K562 (cell line): ENCODE data around the gene AGPAT3. TPM values are rescaled to one million over a fixed set of nuclear protein-coding genes. Genes with fewer than 3 reads are reported as not detected.

Experiments
- ATAC-seq: fragments of 200-7000 bp; cut with Tn5 transposase; 3 replicates; pipeline ENCODE4 v1.9.1; 2020; ENCODE audit warnings: moderate library complexity
- BruUV-seq: library from RNA; stranded (reverse); fragments of 400-500 nt; replicated peaks from 2 replicates; lab custom pipeline; 2021; lab: Mats Ljungman, UMichigan
- CTCF ChIA-PET: fragments of 300-600 bp; formaldehyde crosslinking; extraction: SDS; loops from one replicate; lab custom pipeline; 2021; ENCODE audit warnings: low intra/inter-chr PET ratio; lab: Yijun Ruan, JAX
- POLR2A ChIA-PET: fragments of 300-600, 350-650 bp; sonication (Branson Sonifier 250); formaldehyde crosslinking; extraction: SDS; loops from one replicate; lab custom pipeline; 2021; ENCODE audit warnings: antibody characterized with exemption, inconsistent platforms; lab: Yijun Ruan, JAX
- DNase-seq, 4 experiments: peaks; one replicate each; pipeline versions ENCODE4 v3.0.0 to v3.0.0-alpha.2; 2011 to 2018; ENCODE audit warnings: low spot score in 3 of 4, mixed read lengths in 3 of 4; ENCODE audit errors: extremely low read depth in 1 of 4
- FAIRE-seq: peaks from 2 replicates; lab custom pipeline; 2011; peaks lifted over from hg19 to GRCh38; lab: Jason Lieb, UNC
- H2AFZ ChIP-seq: 2 replicates; pipeline ENCODE4 v1.6.0; 2011; ENCODE audit warnings: low read depth, low read length, control low read depth, inconsistent platforms
- H3K27ac ChIP-seq: fragments of 200-600 bp; 3 replicates; pipeline ENCODE4 v1.8.0; 2011; ENCODE audit warnings: low read depth, mild to moderate bottlenecking, control low read depth, inconsistent platforms, low read length, moderate library complexity, mixed read lengths; ENCODE audit errors: extremely low read depth
- H3K27me3 ChIP-seq, 2 experiments: fragments of 300-600 bp in 1 of 2; 2 replicates in 1 of 2; 3 replicates in 1 of 2; pipeline versions ENCODE4 v1.6.0 to v1.8.0; 2011; ENCODE audit warnings: inconsistent platforms in 2 of 2, low read length in 2 of 2, mild to moderate bottlenecking in 1 of 2, mixed read lengths in 1 of 2, moderate library complexity in 1 of 2; ENCODE audit not compliant: control insufficient read depth in 2 of 2, insufficient read depth in 2 of 2
- H3K36me3 ChIP-seq: fragments of 300-600 bp; 3 replicates; pipeline ENCODE4 v1.8.0; 2011; ENCODE audit warnings: mild to moderate bottlenecking, low read length, inconsistent platforms; ENCODE audit not compliant: control insufficient read depth, insufficient read depth
- H3K4me1 ChIP-seq, 2 experiments: fragments of 200-600 bp in 1 of 2; replicated peaks in 1 of 2; 2 replicates in 1 of 2; 3 replicates in 1 of 2; pipeline versions ENCODE4 v1.5.1 to v1.8.0; 2011; ENCODE audit warnings: inconsistent platforms in 2 of 2, low read length in 2 of 2, mild to moderate bottlenecking in 1 of 2, mixed read lengths in 1 of 2, moderate library complexity in 1 of 2; ENCODE audit not compliant: control insufficient read depth in 2 of 2, insufficient read depth in 2 of 2
- H3K4me2 ChIP-seq: 2 replicates; pipeline ENCODE4 v1.6.1; 2011; ENCODE audit warnings: low read length, control low read depth, inconsistent platforms, mixed read lengths; ENCODE audit not compliant: insufficient read depth
- H3K4me3 ChIP-seq: fragments of 200-600 bp; sonication (generic), shearing (Covaris generic); 2 replicates; pipeline ENCODE4 v1.5.1; 2016; ENCODE audit warnings: control low read depth, inconsistent platforms
- H3K79me2 ChIP-seq: fragments of 200-600 bp; 3 replicates; pipeline ENCODE4 v1.8.0; 2011; ENCODE audit warnings: low read length, inconsistent platforms; ENCODE audit not compliant: control insufficient read depth, insufficient read depth
- H3K9ac ChIP-seq, 2 experiments: 2 replicates each; pipeline versions ENCODE4 v1.6.0 to v1.6.1; 2011; ENCODE audit warnings: low read depth in 2 of 2, low read length in 2 of 2, control low read depth in 1 of 2, inconsistent platforms in 1 of 2, mild to moderate bottlenecking in 1 of 2, mixed read lengths in 1 of 2; ENCODE audit not compliant: insufficient read depth in 1 of 2
- H3K9me1 ChIP-seq: one replicate; pipeline ENCODE4 v1.6.0; 2011; ENCODE audit warnings: inconsistent platforms, mild to moderate bottlenecking, low read length, moderate library complexity; ENCODE audit not compliant: control insufficient read depth, insufficient read depth
- H3K9me3 ChIP-seq: replicated peaks from 2 replicates; pipeline ENCODE4 v1.5.1; 2011; ENCODE audit warnings: low read depth, low read length, inconsistent platforms; ENCODE audit not compliant: control insufficient read depth, insufficient read depth
- H4K20me1 ChIP-seq: replicated peaks from 2 replicates; pipeline ENCODE4 v1.6.1; 2011; ENCODE audit warnings: low read length, inconsistent platforms, mixed read lengths; ENCODE audit not compliant: control insufficient read depth, insufficient read depth
- CBX8 ChIP-seq: fragments of 200-600 bp; sonication (generic); IDR thresholded peaks from 2 replicates; pipeline ENCODE4 v1.6.1; 2012; ENCODE audit warnings: borderline replicate concordance, mixed run types, low read depth, mild to moderate bottlenecking, moderate library complexity, mixed read lengths, low read length, control low read depth, inconsistent platforms; ENCODE audit not compliant: poor library complexity, severe bottlenecking; ENCODE audit errors: extremely low read depth
- CREB3 ChIP-seq: fragments of 450-650 bp; conservative IDR thresholded peaks from 2 replicates; pipeline ENCODE4 v1.6.1; 2016; ENCODE audit warnings: missing genetic modification characterization, low read depth, mild to moderate bottlenecking, missing compliant biosample characterization, moderate library complexity
- CTCF ChIP-seq, 3 experiments: IDR thresholded peaks in 2 of 3; conservative IDR thresholded peaks in 1 of 3; 2 replicates each; pipeline ENCODE4 v1.5.1; 2011 to 2012; ENCODE audit warnings: low read length in 3 of 3, mild to moderate bottlenecking in 3 of 3, control low read depth in 2 of 3, improper control_type of control experiment in 1 of 3, inconsistent platforms in 1 of 3, low read depth in 1 of 3, mixed read lengths in 1 of 3, moderate library complexity in 1 of 3; ENCODE audit not compliant: insufficient read depth in 2 of 3
- DDX20 ChIP-seq: fragments of 450-650 bp; IDR thresholded peaks from 2 replicates; pipeline ENCODE4 v1.6.1; 2016; ENCODE audit warnings: missing genetic modification characterization, low read depth, mild to moderate bottlenecking, missing compliant biosample characterization, moderate library complexity
- DIDO1 ChIP-seq: fragments of 450-650 bp; IDR thresholded peaks from 2 replicates; pipeline ENCODE4 v1.6.1; 2016; ENCODE audit warnings: low read depth, missing biosample characterization, missing genetic modification characterization
- DPF2 ChIP-seq: fragments of 450-650 bp; IDR thresholded peaks from 2 replicates; pipeline ENCODE4 v1.6.1; 2016
- ETV5 ChIP-seq: sonication (generic); formaldehyde crosslinking; IDR thresholded peaks from 2 replicates; pipeline ENCODE4 v1.4.0; 2020; ENCODE audit warnings: low read depth, mild to moderate bottlenecking, missing genetic modification reagents
- HMG20B ChIP-seq: fragments of 250-450 bp; sonication (Bioruptor Pico); IDR thresholded peaks from 2 replicates; pipeline ENCODE4 v1.5.0; 2021; ENCODE audit warnings: mild to moderate bottlenecking
- MAFF ChIP-seq: IDR thresholded peaks from 2 replicates; pipeline ENCODE4 v1.6.1; 2012; ENCODE audit warnings: low read length, improper control_type of control experiment
- MAFK ChIP-seq: IDR thresholded peaks from 2 replicates; pipeline ENCODE4 v1.6.1; 2011; ENCODE audit warnings: low read length, improper control_type of control experiment
- MAX ChIP-seq: sonication (generic); formaldehyde crosslinking; IDR thresholded peaks from 2 replicates; pipeline ENCODE4 v1.9.0; 2022; ENCODE audit warnings: mild to moderate bottlenecking, missing genetic modification reagents
- POLR2A ChIP-seq: fragments of 450-650 bp; conservative IDR thresholded peaks from 2 replicates; pipeline ENCODE4 v1.6.1; 2016
- RBM14 ChIP-seq: fragments of 200-400 bp; formaldehyde crosslinking; IDR thresholded peaks from 2 replicates; pipeline ENCODE4 v1.6.1; 2018; ENCODE audit warnings: low read depth, mild to moderate bottlenecking, low read length, moderate library complexity, borderline replicate concordance; ENCODE audit not compliant: insufficient read depth
- ZNF175 ChIP-seq: fragments of 200-800 bp; sonication (Bioruptor generic); IDR thresholded peaks from 2 replicates; pipeline ENCODE4 v1.6.1; 2016; ENCODE audit warnings: low read depth, mild to moderate bottlenecking, missing genetic modification characterization, missing compliant biosample characterization
- ZNF274 ChIP-seq: IDR thresholded peaks from 2 replicates; pipeline ENCODE4 v1.6.1; 2011; ENCODE audit warnings: low read depth, mild to moderate bottlenecking, low read length, moderate library complexity, borderline replicate concordance
- ZNF696 ChIP-seq: fragments of 250-450 bp; sonication (Bioruptor Pico); conservative IDR thresholded peaks from 2 replicates; pipeline ENCODE4 v1.4.0; 2020; ENCODE audit warnings: mild to moderate bottlenecking, moderate library complexity
- ZNF79 ChIP-seq: fragments of 250-450 bp; sonication (Bioruptor Pico); IDR thresholded peaks from 2 replicates; pipeline ENCODE4 v1.4.0; 2020; ENCODE audit warnings: low read depth, mild to moderate bottlenecking, moderate library complexity
- WGBS: fragments of 100-300 bp; shearing (Covaris generic); methylation state at CpG from one replicate; pipeline ENCODE4 v1.1.6; 2016; ENCODE audit warnings: low coverage, mixed read lengths; ENCODE audit not compliant: insufficient coverage; ENCODE audit errors: missing lambda C conversion rate; 5-methylcytosine and 5-hydroxymethylcytosine counted together
- in situ Hi-C: fragments of 300-500 bp; cut with MboI; formaldehyde crosslinking; loops from 4 replicates; pipeline ENCODE4 v1.15.0; 2018; ENCODE audit warnings: inconsistent platforms, mixed read lengths
- intact Hi-C: fragments of 100-400 bp; cut with micrococcal nuclease; formaldehyde crosslinking; loops from 2 replicates; pipeline ENCODE4 v1.14.2; 2022
- polyA plus RNA-seq, 8 experiments: library from polyadenylated mRNA; depleted of rRNA in 4 of 8; stranded (reverse) in 5 of 8; unstranded in 3 of 8; fragments of >200 nt; fragmentation: Nextera tagmentation in 2 of 8; fragmentation: Illumina TruSeq in 1 of 8; extraction: Ambion mirVana in 2 of 8; extraction: Trizol in 1 of 8; gene quantifications; 2 replicates each; pipeline versions ENCODE4 v1.2.1 to v1.2.3, GENCODE V29; 2011 to 2014; ENCODE audit warnings: inconsistent platforms in 1 of 8, missing spikeins in 1 of 8
- total RNA-seq, 7 experiments: library from RNA; depleted of rRNA in 6 of 7; stranded (reverse); fragments of >200 nt in 6 of 7; fragmentation: Illumina TruSeq in 2 of 7; extraction: Trizol in 2 of 7; gene quantifications; 2 replicates each; pipeline versions ENCODE4 v1.2.1 to v1.2.3, GENCODE V29; 2011 to 2021; ENCODE audit warnings: low replicate concordance in 1 of 7

Gene AGPAT3
- total and polyA plus RNA-seq, 9 of the 15 experiments (the other 6 are each of a cell fraction or from before 2014, with no cell fraction given), result 1.5 to 88.4 (median 35.7) TPM

GRCh38 chr21:43944757-43945156 is 79.7 kb downstream of the AGPAT3 start:
- ChIA-PET CTCF (no interaction called here), POLR2A (interaction anchor here (0.6 kb wide), 1 partner anchor 183 kb away, joined by 3 read pairs; no protein-coding TSS in a partner anchor)
- Histone ChIP-seq H2AFZ (no peak overlapping the region), H3K4me2 (no peak overlapping the region), H4K20me1 (peaks cover 27% of the 10 kb centered on the region), H3K27ac (no peak overlapping the region), H3K9me1 (no peaks in the 10 kb centered on the region), H3K4me3 (no peak overlapping the region), H3K9ac (no peak overlapping the region), H3K9me3 (no peaks in the 10 kb centered on the region), H3K4me1 (peaks cover 11 to 51% of the 10 kb centered on the region in 2 experiments; a peak in 4 of 5 replicates), H3K36me3 (peaks cover 13% of the 10 kb centered on the region; the same call in 2 of the 3 replicates), H3K79me2 (peaks cover 36% of the 10 kb centered on the region), H3K27me3 (no peaks in the 10 kb centered on the region)
- ATAC-seq, result no peak
- no TSS peak for BruUV-seq
- WGBS, result 82% methylated on average over 12 of the region's 12 CpGs
- in situ Hi-C loops, result loop anchor here (5.0 kb wide), 1 partner anchor 132 kb away; no protein-coding TSS in a partner anchor
- no peak for FAIRE-seq
- intact Hi-C loops, result no loop called here
- DNase-seq, result no peak
- TF ChIP-seq ZNF175 (CRISPR knock-in tag) (no peak), DPF2 (no peak), ETV5 (CRISPR knock-in tag) (no peak), MAFK (peak; percentile 97), ZNF274 (no peak), MAX (CRISPR knock-in tag) (0 out of 2 replicates have a peak, but pooled peaks have one; percentile 29), CTCF (IDR thresholded peaks at IDR 0.05 in 2 of 3, conservative IDR thresholded peaks at IDR 0.05 in 1 of 3; ENCODE audit: insufficient read depth in 2 of 3, low read depth in 1 of 3, low read length in 3 of 3) (no peak), CBX8 (no peak), RBM14 (no peak), POLR2A (no peak), MAFF (peak; percentile 95), ZNF696 (no peak), CREB3 (no peak), DDX20 (tag) (no peak), ZNF79 (CRISPR knock-in tag) (no peak), DIDO1 (tag) (no peak), HMG20B (CRISPR knock-in tag) (no peak)
